Stimulated activated CD4-positive, alpha-beta T cell treated with anti-CD3 and anti-CD28 coated beads, Interleukin-2, amount 100 ng/mL, for 4 hours (primary cell): Measurements from ENCODE around the gene ITGA4.
"Not testable (repeated sequence)": the region's sequence is repeated elsewhere in the genome, so short reads cannot be mapped to it uniquely, and the experiment has no call there.

Source experiments
- DNase-seq: peaks from one replicate; pipeline ENCODE4 v3.0.0-alpha.2; 2020; ENCODE audit warnings: low read depth

Gene ITGA4

GRCh38 chr2:181457121-181457740, at the start of gene ITGA4:
Gene ITGA4 (plus strand): TSS chr2:181457386. CDS start chr2:181457655, 269 bp downstream.
- peak; percentile 77 for DNase-seq

GRCh38 chr2:181408861-181409260, 48.3 kb upstream of the ITGA4 start:
- DNase-seq = no peak

- no peak for DNase-seq
Measured at GRCh38 chr2:181411105-181411849, 45.9 kb upstream of the ITGA4 start.

- DNase-seq = no peak
Measured at GRCh38 chr2:181419129-181419855, 37.9 kb upstream of the ITGA4 start.

- no peak for DNase-seq
Measured at GRCh38 chr2:181420259-181421130, 36.7 kb upstream of the ITGA4 start.

GRCh38 chr2:181421131-181421458, 36.1 kb upstream of the ITGA4 start:
- no peak for DNase-seq

GRCh38 chr2:181421464-181421863, 35.7 kb upstream of the ITGA4 start:
- DNase-seq = no peak

- DNase-seq = no peak
Measured at GRCh38 chr2:181426672-181427071, 30.5 kb upstream of the ITGA4 start.

GRCh38 chr2:181430406-181431118, 26.6 kb upstream of the ITGA4 start:
- DNase-seq = no peak

- DNase-seq = no peak
Measured at GRCh38 chr2:181431674-181432073, 25.5 kb upstream of the ITGA4 start.

- DNase-seq = no peak
Measured at GRCh38 chr2:181438261-181438660, 18.9 kb upstream of the ITGA4 start.

GRCh38 chr2:181440344-181440743, 16.8 kb upstream of the ITGA4 start:
- no peak for DNase-seq

- no peak for DNase-seq
Measured at GRCh38 chr2:181440919-181441318, 16.3 kb upstream of the ITGA4 start.

- no peak for DNase-seq
Measured at GRCh38 chr2:181441670-181442069, 15.5 kb upstream of the ITGA4 start.

GRCh38 chr2:181444654-181445053, 12.5 kb upstream of the ITGA4 start:
- no peak for DNase-seq

GRCh38 chr2:181446985-181447384, 10.2 kb upstream of the ITGA4 start:
- DNase-seq = no peak

- DNase-seq = not testable (repeated sequence)
Measured at GRCh38 chr2:181449278-181449677, 7.9 kb upstream of the ITGA4 start.

GRCh38 chr2:181454686-181455450, 2.3 kb upstream of the ITGA4 start:
- DNase-seq = no peak

GRCh38 chr2:181456660-181457120, 496 bp upstream of the ITGA4 start:
- peak; percentile 32 for DNase-seq

- peak; percentile 40 for DNase-seq
Measured at GRCh38 chr2:181457741-181458425, 697 bp downstream of the ITGA4 start.
